ENCODE data around the gene HTR6.

Gene HTR6

DNA sequence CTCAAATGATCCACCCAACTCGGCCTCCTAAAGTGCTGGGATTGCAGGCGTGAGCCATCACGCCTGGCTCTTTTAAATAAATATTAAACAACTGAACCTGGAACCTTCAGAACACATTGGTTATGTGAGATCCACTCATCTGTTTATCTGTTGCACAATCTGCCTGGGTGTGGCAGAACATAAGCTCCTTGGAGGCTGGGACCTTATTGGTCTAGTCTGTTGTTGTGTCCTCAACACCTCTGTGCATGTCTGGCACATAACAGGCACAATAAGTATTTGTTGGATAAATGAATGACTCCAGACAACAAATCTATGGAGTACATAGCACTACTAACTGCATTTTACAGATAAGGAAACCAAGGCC, 24.7 kb upstream of the HTR6 start:
- no peak for TF ChIP-seq FOXP2 (optimal IDR thresholded peaks at IDR 0.05; ENCODE audit: borderline replicate concordance, extremely low read depth, extremely low read length, insufficient read depth)
- TF ChIP-seq, protein P1, sequence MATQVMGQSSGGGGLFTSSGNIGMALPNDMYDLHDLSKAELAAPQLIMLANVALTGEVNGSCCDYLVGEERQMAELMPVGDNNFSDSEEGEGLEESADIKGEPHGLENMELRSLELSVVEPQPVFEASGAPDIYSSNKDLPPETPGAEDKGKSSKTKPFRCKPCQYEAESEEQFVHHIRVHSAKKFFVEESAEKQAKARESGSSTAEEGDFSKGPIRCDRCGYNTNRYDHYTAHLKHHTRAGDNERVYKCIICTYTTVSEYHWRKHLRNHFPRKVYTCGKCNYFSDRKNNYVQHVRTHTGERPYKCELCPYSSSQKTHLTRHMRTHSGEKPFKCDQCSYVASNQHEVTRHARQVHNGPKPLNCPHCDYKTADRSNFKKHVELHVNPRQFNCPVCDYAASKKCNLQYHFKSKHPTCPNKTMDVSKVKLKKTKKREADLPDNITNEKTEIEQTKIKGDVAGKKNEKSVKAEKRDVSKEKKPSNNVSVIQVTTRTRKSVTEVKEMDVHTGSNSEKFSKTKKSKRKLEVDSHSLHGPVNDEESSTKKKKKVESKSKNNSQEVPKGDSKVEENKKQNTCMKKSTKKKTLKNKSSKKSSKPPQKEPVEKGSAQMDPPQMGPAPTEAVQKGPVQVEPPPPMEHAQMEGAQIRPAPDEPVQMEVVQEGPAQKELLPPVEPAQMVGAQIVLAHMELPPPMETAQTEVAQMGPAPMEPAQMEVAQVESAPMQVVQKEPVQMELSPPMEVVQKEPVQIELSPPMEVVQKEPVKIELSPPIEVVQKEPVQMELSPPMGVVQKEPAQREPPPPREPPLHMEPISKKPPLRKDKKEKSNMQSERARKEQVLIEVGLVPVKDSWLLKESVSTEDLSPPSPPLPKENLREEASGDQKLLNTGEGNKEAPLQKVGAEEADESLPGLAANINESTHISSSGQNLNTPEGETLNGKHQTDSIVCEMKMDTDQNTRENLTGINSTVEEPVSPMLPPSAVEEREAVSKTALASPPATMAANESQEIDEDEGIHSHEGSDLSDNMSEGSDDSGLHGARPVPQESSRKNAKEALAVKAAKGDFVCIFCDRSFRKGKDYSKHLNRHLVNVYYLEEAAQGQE (IDR thresholded peaks at IDR 0.05; ENCODE audit: insufficient read depth in 1 of 2, low read depth in 2 of 2, low read length in 2 of 2), result no peak
- TF ChIP-seq TAF1 (IDR thresholded peaks at IDR 0.05; ENCODE audit: borderline replicate concordance, insufficient read depth, low read length), result no peak
- no peak for TF ChIP-seq SIN3A (IDR thresholded peaks at IDR 0.05; ENCODE audit: borderline replicate concordance, insufficient read depth, low read length)
- TF ChIP-seq POLR2AphosphoS5 (IDR thresholded peaks at IDR 0.05; ENCODE audit: low read depth, low read length), result no peak

GRCh38 chr1:19640363-19641316, 24.0 kb upstream of the HTR6 start:
- TF ChIP-seq SIN3A (IDR thresholded peaks at IDR 0.05; ENCODE audit: borderline replicate concordance, insufficient read depth, low read length), result no peak
- no peak for TF ChIP-seq TAF1 (IDR thresholded peaks at IDR 0.05; ENCODE audit: borderline replicate concordance, insufficient read depth, low read length)
- TF ChIP-seq FOXP2 (optimal IDR thresholded peaks at IDR 0.05; ENCODE audit: borderline replicate concordance, extremely low read depth, extremely low read length, insufficient read depth), result no peak
- TF ChIP-seq, protein P1 (IDR thresholded peaks at IDR 0.05; ENCODE audit: insufficient read depth in 1 of 2, low read depth in 2 of 2, low read length in 2 of 2), result no peak
- TF ChIP-seq POLR2AphosphoS5 (IDR thresholded peaks at IDR 0.05; ENCODE audit: low read depth, low read length), result no peak

DNA sequence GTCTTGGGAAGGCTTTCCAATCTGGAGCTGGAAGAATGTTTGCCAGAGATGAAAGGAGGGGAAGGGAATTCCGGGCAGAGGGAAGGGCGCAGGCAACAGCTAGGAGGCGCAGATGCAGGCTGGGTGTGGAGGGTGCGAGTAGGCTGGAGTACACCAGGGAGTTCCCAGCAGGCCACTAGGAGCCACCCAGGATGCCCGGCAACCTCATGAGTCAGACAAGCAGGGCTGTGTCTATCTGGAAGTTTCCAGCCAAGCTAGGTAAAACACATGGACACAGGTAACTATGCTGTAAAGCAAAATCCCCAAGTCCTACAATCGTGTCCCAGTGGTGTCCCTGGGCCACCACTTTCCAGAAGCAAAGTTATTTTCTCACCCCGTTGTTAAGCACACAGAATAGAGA, 21.6 kb upstream of the HTR6 start:
- no peak for TF ChIP-seq FOXP2 (optimal IDR thresholded peaks at IDR 0.05; ENCODE audit: borderline replicate concordance, extremely low read depth, extremely low read length, insufficient read depth)
- no peak for TF ChIP-seq SIN3A (IDR thresholded peaks at IDR 0.05; ENCODE audit: borderline replicate concordance, insufficient read depth, low read length)
- TF ChIP-seq, protein P1 (IDR thresholded peaks at IDR 0.05; ENCODE audit: insufficient read depth in 1 of 2, low read depth in 2 of 2, low read length in 2 of 2), result no peak
- TF ChIP-seq TAF1 (IDR thresholded peaks at IDR 0.05; ENCODE audit: borderline replicate concordance, insufficient read depth, low read length), result no peak
- TF ChIP-seq POLR2AphosphoS5 (IDR thresholded peaks at IDR 0.05; ENCODE audit: low read depth, low read length), result no peak

DNA sequence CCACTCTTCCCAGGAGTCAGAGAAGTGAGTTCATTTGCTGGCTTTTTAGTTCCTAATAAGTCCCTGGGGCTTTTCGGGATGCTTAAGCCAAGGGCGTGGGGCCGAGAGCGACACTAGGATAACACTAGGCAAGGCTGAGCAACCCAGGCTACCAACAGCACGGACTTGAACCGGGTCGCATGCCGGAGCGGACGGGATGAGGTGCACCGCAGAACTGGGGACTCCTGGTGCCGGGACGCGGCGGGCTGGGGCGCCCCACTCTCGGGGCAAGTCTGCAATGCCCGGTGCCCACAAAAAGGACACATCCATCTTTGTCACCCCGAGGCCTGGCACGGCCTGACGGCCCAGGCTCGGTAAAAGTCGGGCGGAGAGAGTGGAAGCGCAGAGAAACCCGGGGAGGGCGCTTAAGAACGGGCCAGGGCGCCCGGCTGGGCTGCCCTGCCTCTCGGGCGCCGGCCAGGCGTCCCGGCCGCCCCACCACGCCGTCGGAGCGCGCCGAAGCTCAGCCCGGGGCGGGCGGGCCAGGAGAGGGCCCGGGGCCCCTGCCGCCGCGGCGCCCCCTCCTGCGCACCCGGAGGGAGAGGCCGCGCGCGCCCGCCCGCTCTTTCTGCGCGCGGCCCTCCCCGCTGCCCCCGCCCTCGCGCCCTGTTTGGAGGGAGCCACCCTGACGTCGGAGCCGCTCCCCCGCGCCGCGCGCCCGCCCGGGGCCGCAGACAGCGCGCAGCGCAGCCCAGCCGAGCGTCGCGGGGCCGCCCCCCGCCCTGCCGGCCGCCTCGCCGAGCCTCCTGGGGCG, 20.9 kb upstream of the HTR6 start, which contains the start of gene NBL1:
TSS of gene NBL1 (plus strand) at position 710 of the 793 bp plus-strand sequence. CDS start 10,720 bp downstream, outside the sequence.
- TF ChIP-seq, protein P1 (IDR thresholded peaks at IDR 0.05; ENCODE audit: insufficient read depth in 1 of 2, low read depth in 2 of 2, low read length in 2 of 2), result no peak
- TF ChIP-seq FOXP2 (optimal IDR thresholded peaks at IDR 0.05; ENCODE audit: borderline replicate concordance, extremely low read depth, extremely low read length, insufficient read depth), result no peak
- no peak for TF ChIP-seq SIN3A (IDR thresholded peaks at IDR 0.05; ENCODE audit: borderline replicate concordance, insufficient read depth, low read length)
- no peak for TF ChIP-seq TAF1 (IDR thresholded peaks at IDR 0.05; ENCODE audit: borderline replicate concordance, insufficient read depth, low read length)
- TF ChIP-seq POLR2AphosphoS5 (IDR thresholded peaks at IDR 0.05; ENCODE audit: low read depth, low read length), result no peak

All from PFSK-1 (cell line).